ENCODE results near the gene MCRIP1. TPM values are rescaled to one million over a fixed set of nuclear protein-coding genes. Genes with fewer than 3 reads are reported as not detected.

Gene MCRIP1
- total and polyA plus RNA-seq, 9 of the 15 experiments (the other 6 are each of a cell fraction or from before 2014, with no cell fraction given) = 0.39 to 35.8 (median 9.7) TPM

DNA sequence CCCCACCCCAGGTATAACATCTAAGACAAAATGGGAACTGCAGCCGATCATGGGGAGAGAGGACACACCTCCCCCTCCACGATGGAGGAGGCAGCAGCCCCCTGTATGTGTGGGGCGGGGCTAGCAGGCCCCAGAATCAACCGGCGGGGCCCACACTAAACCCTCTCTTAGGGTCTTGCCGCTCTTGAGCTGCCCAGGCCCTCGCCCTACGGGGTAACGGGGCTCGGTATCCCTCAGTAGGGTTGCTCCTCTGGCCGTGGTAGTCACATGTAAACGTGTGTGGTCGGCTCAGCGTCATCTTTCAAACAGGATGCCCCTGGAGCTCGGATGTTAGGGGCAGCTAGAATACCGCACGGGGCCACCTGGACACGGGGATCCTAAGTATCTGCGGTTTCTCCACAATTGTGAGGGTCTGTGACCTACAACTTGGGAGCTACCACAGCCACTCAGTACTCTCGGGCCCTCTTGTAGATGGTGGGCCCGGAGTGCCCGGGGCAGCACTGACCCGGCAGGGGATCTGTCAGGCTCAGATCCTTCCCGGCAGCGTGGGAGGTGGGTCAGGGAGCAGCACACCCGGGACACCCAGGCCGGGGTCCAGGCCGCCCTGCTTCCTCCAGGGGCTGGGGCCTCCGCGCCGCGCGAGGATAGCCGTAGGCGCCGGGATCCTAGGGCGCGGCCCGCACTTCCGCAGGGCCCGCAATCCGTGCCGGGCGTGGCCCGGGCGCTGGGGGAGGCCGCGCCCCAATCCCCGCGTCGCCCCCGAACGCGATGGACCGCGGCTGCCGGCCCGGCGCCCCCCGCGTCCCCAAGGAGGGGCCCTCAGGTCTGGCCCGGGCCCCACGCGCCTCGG lies 37.3 kb upstream of the MCRIP1 start (continued):
- TF ChIP-seq, protein P1, sequence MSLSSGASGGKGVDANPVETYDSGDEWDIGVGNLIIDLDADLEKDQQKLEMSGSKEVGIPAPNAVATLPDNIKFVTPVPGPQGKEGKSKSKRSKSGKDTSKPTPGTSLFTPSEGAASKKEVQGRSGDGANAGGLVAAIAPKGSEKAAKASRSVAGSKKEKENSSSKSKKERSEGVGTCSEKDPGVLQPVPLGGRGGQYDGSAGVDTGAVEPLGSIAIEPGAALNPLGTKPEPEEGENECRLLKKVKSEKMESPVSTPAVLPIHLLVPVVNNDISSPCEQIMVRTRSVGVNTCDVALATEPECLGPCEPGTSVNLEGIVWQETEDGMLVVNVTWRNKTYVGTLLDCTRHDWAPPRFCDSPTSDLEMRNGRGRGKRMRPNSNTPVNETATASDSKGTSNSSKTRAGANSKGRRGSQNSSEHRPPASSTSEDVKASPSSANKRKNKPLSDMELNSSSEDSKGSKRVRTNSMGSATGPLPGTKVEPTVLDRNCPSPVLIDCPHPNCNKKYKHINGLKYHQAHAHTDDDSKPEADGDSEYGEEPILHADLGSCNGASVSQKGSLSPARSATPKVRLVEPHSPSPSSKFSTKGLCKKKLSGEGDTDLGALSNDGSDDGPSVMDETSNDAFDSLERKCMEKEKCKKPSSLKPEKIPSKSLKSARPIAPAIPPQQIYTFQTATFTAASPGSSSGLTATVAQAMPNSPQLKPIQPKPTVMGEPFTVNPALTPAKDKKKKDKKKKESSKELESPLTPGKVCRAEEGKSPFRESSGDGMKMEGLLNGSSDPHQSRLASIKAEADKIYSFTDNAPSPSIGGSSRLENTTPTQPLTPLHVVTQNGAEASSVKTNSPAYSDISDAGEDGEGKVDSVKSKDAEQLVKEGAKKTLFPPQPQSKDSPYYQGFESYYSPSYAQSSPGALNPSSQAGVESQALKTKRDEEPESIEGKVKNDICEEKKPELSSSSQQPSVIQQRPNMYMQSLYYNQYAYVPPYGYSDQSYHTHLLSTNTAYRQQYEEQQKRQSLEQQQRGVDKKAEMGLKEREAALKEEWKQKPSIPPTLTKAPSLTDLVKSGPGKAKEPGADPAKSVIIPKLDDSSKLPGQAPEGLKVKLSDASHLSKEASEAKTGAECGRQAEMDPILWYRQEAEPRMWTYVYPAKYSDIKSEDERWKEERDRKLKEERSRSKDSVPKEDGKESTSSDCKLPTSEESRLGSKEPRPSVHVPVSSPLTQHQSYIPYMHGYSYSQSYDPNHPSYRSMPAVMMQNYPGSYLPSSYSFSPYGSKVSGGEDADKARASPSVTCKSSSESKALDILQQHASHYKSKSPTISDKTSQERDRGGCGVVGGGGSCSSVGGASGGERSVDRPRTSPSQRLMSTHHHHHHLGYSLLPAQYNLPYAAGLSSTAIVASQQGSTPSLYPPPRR (CRISPR knock-in tag; IDR thresholded peaks at IDR 0.05; ENCODE audit: borderline replicate concordance) = no peak
- TF ChIP-seq PTTG1 (tag; IDR thresholded peaks at IDR 0.05; ENCODE audit: low read depth) = no peak
- TF ChIP-seq FOXA3 (CRISPR knock-in tag; conservative IDR thresholded peaks at IDR 0.05 in 1 of 2, IDR thresholded peaks at IDR 0.05 in 1 of 2) = no peak
- TF ChIP-seq RBM14 (IDR thresholded peaks at IDR 0.05; ENCODE audit: borderline replicate concordance, insufficient read depth, low read depth, low read length) = peak; percentile 57; the same call in 1 of the 2 replicates
- TF ChIP-seq ZZZ3 (IDR thresholded peaks at IDR 0.05) = no peak
- TF ChIP-seq, protein P2, sequence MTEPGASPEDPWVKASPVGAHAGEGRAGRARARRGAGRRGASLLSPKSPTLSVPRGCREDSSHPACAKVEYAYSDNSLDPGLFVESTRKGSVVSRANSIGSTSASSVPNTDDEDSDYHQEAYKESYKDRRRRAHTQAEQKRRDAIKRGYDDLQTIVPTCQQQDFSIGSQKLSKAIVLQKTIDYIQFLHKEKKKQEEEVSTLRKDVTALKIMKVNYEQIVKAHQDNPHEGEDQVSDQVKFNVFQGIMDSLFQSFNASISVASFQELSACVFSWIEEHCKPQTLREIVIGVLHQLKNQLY (CRISPR knock-in tag; conservative IDR thresholded peaks at IDR 0.05) = no peak
- no peak for TF ChIP-seq KHSRP (IDR thresholded peaks at IDR 0.05)
- TF ChIP-seq WHSC1 (IDR thresholded peaks at IDR 0.05; ENCODE audit: low read length) = no peak
- peak in 1 of 2 experiments; percentile 20 for TF ChIP-seq E2F6 (IDR thresholded peaks at IDR 0.05; ENCODE audit: borderline replicate concordance in 1 of 2, extremely low read depth in 1 of 2, insufficient read depth in 1 of 2, insufficient read length in 1 of 2, low read depth in 1 of 2, low read length in 1 of 2, poor library complexity in 1 of 2, severe bottlenecking in 1 of 2)
- no peak for TF ChIP-seq ZNF699 (CRISPR knock-in tag; IDR thresholded peaks at IDR 0.05; ENCODE audit: insufficient replicate concordance)
- no peak for TF ChIP-seq ILK (tag; IDR thresholded peaks at IDR 0.05; ENCODE audit: borderline replicate concordance, low read depth)
- TF ChIP-seq, protein P3, sequence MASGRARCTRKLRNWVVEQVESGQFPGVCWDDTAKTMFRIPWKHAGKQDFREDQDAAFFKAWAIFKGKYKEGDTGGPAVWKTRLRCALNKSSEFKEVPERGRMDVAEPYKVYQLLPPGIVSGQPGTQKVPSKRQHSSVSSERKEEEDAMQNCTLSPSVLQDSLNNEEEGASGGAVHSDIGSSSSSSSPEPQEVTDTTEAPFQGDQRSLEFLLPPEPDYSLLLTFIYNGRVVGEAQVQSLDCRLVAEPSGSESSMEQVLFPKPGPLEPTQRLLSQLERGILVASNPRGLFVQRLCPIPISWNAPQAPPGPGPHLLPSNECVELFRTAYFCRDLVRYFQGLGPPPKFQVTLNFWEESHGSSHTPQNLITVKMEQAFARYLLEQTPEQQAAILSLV (tag; IDR thresholded peaks at IDR 0.05) = no peak
- no peak for TF ChIP-seq ZNF253 (CRISPR knock-in tag; conservative IDR thresholded peaks at IDR 0.05)
- TF ChIP-seq, protein P4, sequence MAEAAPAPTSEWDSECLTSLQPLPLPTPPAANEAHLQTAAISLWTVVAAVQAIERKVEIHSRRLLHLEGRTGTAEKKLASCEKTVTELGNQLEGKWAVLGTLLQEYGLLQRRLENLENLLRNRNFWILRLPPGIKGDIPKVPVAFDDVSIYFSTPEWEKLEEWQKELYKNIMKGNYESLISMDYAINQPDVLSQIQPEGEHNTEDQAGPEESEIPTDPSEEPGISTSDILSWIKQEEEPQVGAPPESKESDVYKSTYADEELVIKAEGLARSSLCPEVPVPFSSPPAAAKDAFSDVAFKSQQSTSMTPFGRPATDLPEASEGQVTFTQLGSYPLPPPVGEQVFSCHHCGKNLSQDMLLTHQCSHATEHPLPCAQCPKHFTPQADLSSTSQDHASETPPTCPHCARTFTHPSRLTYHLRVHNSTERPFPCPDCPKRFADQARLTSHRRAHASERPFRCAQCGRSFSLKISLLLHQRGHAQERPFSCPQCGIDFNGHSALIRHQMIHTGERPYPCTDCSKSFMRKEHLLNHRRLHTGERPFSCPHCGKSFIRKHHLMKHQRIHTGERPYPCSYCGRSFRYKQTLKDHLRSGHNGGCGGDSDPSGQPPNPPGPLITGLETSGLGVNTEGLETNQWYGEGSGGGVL (CRISPR knock-in tag; IDR thresholded peaks at IDR 0.05) = no peak
- TF ChIP-seq ZNF121 (CRISPR knock-in tag; conservative IDR thresholded peaks at IDR 0.05) = no peak

Measured in K562 (cell line).